Measurements from ENCODE around the gene PPP4R3B. TPM values are rescaled to one million over a fixed set of nuclear protein-coding genes. Genes with fewer than 3 reads are reported as not detected.
"Not testable (repeated sequence)": the region's sequence is repeated elsewhere in the genome, so short reads cannot be mapped to it uniquely, and the experiment has no call there.

The PPP4R3B gene
- total RNA-seq, 6 experiments from 2014 or later = 34.3 to 62.4 (median 37.8) TPM

GRCh38 chr2:55581435-55581834 is 36.0 kb downstream of the PPP4R3B start:
- TF ChIP-seq POLR2A (IDR thresholded peaks at IDR 0.05) (no peak), CTCF (IDR thresholded peaks at IDR 0.05) (peak in 2 of 4 donors; percentile 13 to 14)
- Histone ChIP-seq H3K4me1 (no peaks in the 10 kb centered on the region), H3K27me3 (no peaks in the 10 kb centered on the region), H3K27ac (no peak overlapping the region), H3K36me3 (peaks cover 0 to 63% (median 18%) of the 10 kb centered on the region in 4 donors), H3K4me3 (no peak overlapping the region), H3K9me3 (no peaks in the 10 kb centered on the region)
- intact Hi-C loops (cut with DNase I) = no loop called here
- ATAC-seq (no peak), DNase-seq (no peak)
- 88% methylated on average over 3 of the region's 3 CpGs for WGBS (ENCODE audit: insufficient coverage, low coverage, low lambda C conversion rate, missing lambda C conversion rate)

- H3K36me3 ChIP-seq = peaks cover 0 to 48% (median 21%) of the 10 kb centered on the region in 4 donors
- intact Hi-C loops (cut with DNase I); H3K4me3 ChIP-seq; H3K27me3 ChIP-seq; DNase-seq; H3K4me1 ChIP-seq; H3K9me3 ChIP-seq; H3K27ac ChIP-seq: not testable (repeated sequence)
- peak in 1 of 4 donors; percentile 52 for ATAC-seq
- peak in 1 of 4 donors; percentile 14 for TF ChIP-seq CTCF (IDR thresholded peaks at IDR 0.05)
- WGBS (ENCODE audit: insufficient coverage, low coverage, low lambda C conversion rate, missing lambda C conversion rate) = 100% methylated on average over 3 of the region's 8 CpGs
These were observed 48.4 kb downstream of the PPP4R3B start for GRCh38 chr2:55569002-55569401.

- no peak overlapping the region for H3K4me3 ChIP-seq
- intact Hi-C loops (cut with DNase I) = no loop called here
- ATAC-seq (no peak), DNase-seq (no peak)
- 76% methylated on average over 4 of the region's 4 CpGs for WGBS (ENCODE audit: insufficient coverage, low coverage, low lambda C conversion rate, missing lambda C conversion rate)
- H3K27me3 ChIP-seq = no peaks in the 10 kb centered on the region
- no peak for TF ChIP-seq CTCF (IDR thresholded peaks at IDR 0.05)
- TF ChIP-seq POLR2A (IDR thresholded peaks at IDR 0.05) = no peak
- no peaks in the 10 kb centered on the region for H3K4me1 ChIP-seq
- H3K36me3 ChIP-seq = peaks cover 0 to 55% (median 21%) of the 10 kb centered on the region in 4 donors
- no peak overlapping the region for H3K27ac ChIP-seq
- no peaks in the 10 kb centered on the region for H3K9me3 ChIP-seq
These were observed 50.1 kb downstream of the PPP4R3B start for GRCh38 chr2:55567298-55567697.

- no peaks in the 10 kb centered on the region for H3K27me3 ChIP-seq
- TF ChIP-seq CTCF (IDR thresholded peaks at IDR 0.05) (no peak), POLR2A (IDR thresholded peaks at IDR 0.05) (no peak)
- WGBS (ENCODE audit: insufficient coverage, low coverage, low lambda C conversion rate, missing lambda C conversion rate) = 100% methylated on average over 1 of the region's 1 CpG
- H3K4me1 ChIP-seq = no peaks in the 10 kb centered on the region
- intact Hi-C loops (cut with DNase I) = no loop called here
- ATAC-seq (no peak), DNase-seq (no peak)
- H3K36me3 ChIP-seq = peaks cover 0 to 58% (median 26%) of the 10 kb centered on the region in 4 donors
- H3K27ac ChIP-seq = no peak overlapping the region
- H3K9me3 ChIP-seq = no peaks in the 10 kb centered on the region
- H3K4me3 ChIP-seq = no peak overlapping the region
These were observed 51.8 kb downstream of the PPP4R3B start for GRCh38 chr2:55565613-55566012.

GRCh38 chr2:55560855-55561254 is 56.6 kb downstream of the PPP4R3B start:
- Histone ChIP-seq H3K27ac (no peak overlapping the region), H3K4me1 (no peaks in the 10 kb centered on the region), H3K9me3 (no peaks in the 10 kb centered on the region), H3K4me3 (no peak overlapping the region), H3K27me3 (no peaks in the 10 kb centered on the region), H3K36me3 (peaks cover 0 to 80% (median 35%) of the 10 kb centered on the region in 4 donors)
- DNase-seq = no peak
- no peak for ATAC-seq
- intact Hi-C loops (cut with DNase I) = no loop called here
- TF ChIP-seq POLR2A (IDR thresholded peaks at IDR 0.05) (no peak), CTCF (IDR thresholded peaks at IDR 0.05) (no peak)
- no CpG with 5 or more reads among the region's 3 CpGs for WGBS (ENCODE audit: insufficient coverage, low coverage, low lambda C conversion rate, missing lambda C conversion rate)

All from right lobe of liver (tissue), 6 donors.